H9 (cell line): ENCODE data around the gene LYSET. TPM values are rescaled to one million over a fixed set of nuclear protein-coding genes. Genes with fewer than 3 reads are reported as not detected.
A peak's percentile ranks its signal among the peaks of the same experiment; 100 is the strongest.

ENCODE experiments used
- DNase-seq: peaks from one replicate; pipeline ENCODE4 v3.0.0-alpha.2; 2017
- H2AFZ ChIP-seq: one replicate; pipeline ENCODE4 v1.6.1; 2013; ENCODE audit warnings: mild to moderate bottlenecking, low read length, control low read depth, moderate library complexity
- H2AK5ac ChIP-seq: 2 replicates; pipeline ENCODE4 v1.6.1; 2013; ENCODE audit warnings: low read length, control low read depth, mixed read lengths; ENCODE audit not compliant: insufficient read length
- H2BK120ac ChIP-seq: one replicate; pipeline ENCODE4 v1.6.1; 2013; ENCODE audit warnings: low read depth, mild to moderate bottlenecking, low read length, control low read depth, inconsistent platforms; ENCODE audit not compliant: poor library complexity, severe bottlenecking
- H2BK12ac ChIP-seq: 2 replicates; pipeline ENCODE4 v1.6.1; 2013; ENCODE audit warnings: low read length, control low read depth, mixed read lengths, low read depth; ENCODE audit not compliant: insufficient read length
- H2BK15ac ChIP-seq: 2 replicates; pipeline ENCODE4 v1.6.1; 2013; ENCODE audit warnings: low read depth, low read length, control low read depth
- H2BK20ac ChIP-seq: one replicate; pipeline ENCODE4 v1.6.1; 2013; ENCODE audit warnings: low read depth, mild to moderate bottlenecking, low read length, control low read depth, inconsistent platforms; ENCODE audit not compliant: poor library complexity, severe bottlenecking
- H2BK5ac ChIP-seq: 2 replicates; pipeline ENCODE4 v1.6.1; 2013; ENCODE audit warnings: low read length, control low read depth, mixed read lengths; ENCODE audit not compliant: insufficient read length
- H3K14ac ChIP-seq: 2 replicates; pipeline ENCODE4 v1.6.1; 2013; ENCODE audit warnings: low read length, control low read depth; ENCODE audit not compliant: insufficient read depth
- H3K18ac ChIP-seq: 2 replicates; pipeline ENCODE4 v1.6.1; 2013; ENCODE audit warnings: low read depth, mild to moderate bottlenecking, mixed read lengths, low read length, control low read depth; ENCODE audit not compliant: insufficient read length
- H3K23ac ChIP-seq: 2 replicates; pipeline ENCODE4 v1.6.1; 2013; ENCODE audit warnings: low read length, control low read depth, mixed read lengths, low read depth; ENCODE audit not compliant: insufficient read length
- H3K23me2 ChIP-seq: 2 replicates; pipeline ENCODE4 v1.6.1; 2013; ENCODE audit warnings: low read depth, mild to moderate bottlenecking, mixed read lengths, low read length, control low read depth; ENCODE audit not compliant: insufficient read length, poor library complexity, severe bottlenecking
- H3K27ac ChIP-seq: 2 replicates; pipeline ENCODE4 v1.5.1; 2013; ENCODE audit warnings: low read length, control low read depth, mixed read lengths, low read depth; ENCODE audit not compliant: insufficient read length
- H3K27me3 ChIP-seq: 2 replicates; pipeline ENCODE4 v1.6.1; 2013; ENCODE audit warnings: low read length, control low read depth, inconsistent platforms; ENCODE audit not compliant: insufficient read depth
- H3K4ac ChIP-seq: 2 replicates; pipeline ENCODE4 v1.6.1; 2013; ENCODE audit warnings: low read depth, mild to moderate bottlenecking, control low read depth, inconsistent platforms, low read length, moderate library complexity
- H3K4me1 ChIP-seq: 2 replicates; pipeline ENCODE4 v1.6.1; 2013; ENCODE audit warnings: low read length, control low read depth, inconsistent platforms; ENCODE audit not compliant: insufficient read depth
- H3K4me2 ChIP-seq: 2 replicates; pipeline ENCODE4 v1.6.1; 2013; ENCODE audit warnings: low read length, control low read depth, mixed read lengths; ENCODE audit not compliant: insufficient read length, insufficient read depth
- H3K56ac ChIP-seq: 2 replicates; pipeline ENCODE4 v1.6.1; 2013; ENCODE audit warnings: low read depth, mild to moderate bottlenecking, mixed read lengths, low read length, control low read depth; ENCODE audit not compliant: insufficient read length
- H3K79me1 ChIP-seq: 2 replicates; pipeline ENCODE4 v1.6.1; 2013; ENCODE audit warnings: low read depth, mild to moderate bottlenecking, moderate library complexity, low read length, control low read depth, inconsistent platforms; ENCODE audit not compliant: insufficient read depth, poor library complexity, severe bottlenecking
- H3K79me2 ChIP-seq: 2 replicates; pipeline ENCODE4 v1.6.1; 2013; ENCODE audit warnings: low read length, control low read depth, inconsistent platforms; ENCODE audit not compliant: insufficient read depth
- H3K9ac ChIP-seq: 2 replicates; pipeline ENCODE4 v1.6.1; 2013; ENCODE audit warnings: low read length, control low read depth, mixed read lengths; ENCODE audit not compliant: insufficient read length; ENCODE audit errors: extremely low read depth
- H3K9me3 ChIP-seq: one replicate; pipeline ENCODE4 v1.6.1; 2013; ENCODE audit warnings: low read depth, low read length, inconsistent platforms; ENCODE audit not compliant: control insufficient read depth
- H3T11ph ChIP-seq: one replicate; pipeline ENCODE4 v1.6.1; 2013; ENCODE audit warnings: mild to moderate bottlenecking, low read length, control low read depth, inconsistent platforms
- H4K20me1 ChIP-seq: one replicate; pipeline ENCODE4 v1.6.1; 2013; ENCODE audit not compliant: control insufficient read depth, insufficient read length, insufficient read depth
- H4K5ac ChIP-seq: 2 replicates; pipeline ENCODE4 v1.6.1; 2013; ENCODE audit warnings: low read depth, mild to moderate bottlenecking, mixed read lengths, low read length, control low read depth; ENCODE audit not compliant: insufficient read length
- H4K8ac ChIP-seq: replicated peaks from 2 replicates; pipeline ENCODE4 v1.6.1; 2013; ENCODE audit warnings: low read length, control low read depth, mixed read lengths, low read depth; ENCODE audit not compliant: insufficient read length
- H4K91ac ChIP-seq: 2 replicates; pipeline ENCODE4 v1.6.1; 2013; ENCODE audit warnings: low read depth, mild to moderate bottlenecking, moderate library complexity, mixed read lengths, low read length, control low read depth; ENCODE audit not compliant: insufficient read length
- H3K27ac Mint-ChIP-seq, 3 experiments: 2 replicates in 2 of 3; 3 replicates in 1 of 3; pipeline ENCODE4 v1.8.0; 2020 to 2021; ENCODE audit warnings: mixed read lengths in 3 of 3, mild to moderate bottlenecking in 1 of 3, moderate library complexity in 1 of 3
- H3K27me3 Mint-ChIP-seq: 2 replicates; pipeline ENCODE4 v1.8.0; 2021; ENCODE audit warnings: low read depth, mild to moderate bottlenecking, moderate library complexity, mixed read lengths
- H3K36me3 Mint-ChIP-seq, 3 experiments: 2 replicates in 2 of 3; 3 replicates in 1 of 3; pipeline ENCODE4 v1.8.0; 2020 to 2021; ENCODE audit warnings: low read depth in 3 of 3, mixed read lengths in 3 of 3; ENCODE audit not compliant: insufficient read depth in 1 of 3
- H3K4me1 Mint-ChIP-seq, 2 experiments: 2 replicates each; pipeline ENCODE4 v1.8.0; 2020; ENCODE audit warnings: mixed read lengths in 2 of 2
- H3K4me3 Mint-ChIP-seq, 2 experiments: 2 replicates in 1 of 2; 3 replicates in 1 of 2; pipeline ENCODE4 v1.8.0; 2020 to 2021; ENCODE audit warnings: mild to moderate bottlenecking in 2 of 2, mixed read lengths in 2 of 2, moderate library complexity in 1 of 2
- H3K9me3 Mint-ChIP-seq, 2 experiments: 2 replicates in 1 of 2; 3 replicates in 1 of 2; pipeline ENCODE4 v1.8.0; 2020; ENCODE audit warnings: mild to moderate bottlenecking in 2 of 2, mixed read lengths in 2 of 2, moderate library complexity in 1 of 2
- CTCF ChIP-seq: fragments of 200-600 bp; sonication (generic); conservative IDR thresholded peaks from 3 replicates; pipeline ENCODE4 v1.8.0; 2021; ENCODE audit warnings: antibody characterized with exemption, mild to moderate bottlenecking
- WGBS: extraction: QIAGEN DNeasy Blood & Tissue Kit; methylation state at CpG from one replicate; pipeline ENCODE4 v1.1.7; 2013; ENCODE audit warnings: missing lambda C conversion rate, low lambda C conversion rate, mixed read lengths; ENCODE audit not compliant: insufficient read length; ENCODE audit errors: extremely low coverage; 5-methylcytosine and 5-hydroxymethylcytosine counted together
- long read RNA-seq: library from polyadenylated mRNA; unstranded; transcript quantifications from one replicate; pipeline ENCODE4 v2.0.0, GENCODE V29; 2020
- total RNA-seq: library from RNA; stranded (reverse); gene quantifications from 2 replicates; pipeline ENCODE4 v1.2.1, GENCODE V29; 2021

LYSET gene
- total RNA-seq: 22.3 and 26.1 TPM in 2 replicates
- long read RNA-seq, transcript TMEM251-201 (2 exons, 909 nt): major isoform, 13 of 14 reads
- long read RNA-seq, partial matches to known transcripts: 0 of 14 reads
- long read RNA-seq, other reads (novel, unspliced or antisense): 0 of 14 reads

- TF ChIP-seq CTCF: peak; percentile 52
- Histone ChIP-seq H2BK12ac (no peak within 1 kb of the TSS), H3T11ph (no peak within 1 kb of the TSS), H3K56ac (no peak within 1 kb of the TSS), H3K79me2 (no peaks in the 10 kb centered on the region; the same call in 1 of the 2 replicates), H2AFZ (peak within 1 kb of the TSS; percentile 37), H3K4me2 (peak within 1 kb of the TSS; percentile 95), H3K14ac (peak within 1 kb of the TSS; percentile 93), H4K91ac (no peak within 1 kb of the TSS), H3K4me1 (no peaks in the 10 kb centered on the region), H3K9ac (peak within 1 kb of the TSS; percentile 87), H2BK5ac (peak within 1 kb of the TSS; percentile 58), H3K27ac (no peak within 1 kb of the TSS), H4K5ac (no peak within 1 kb of the TSS), H2BK20ac (no peak within 1 kb of the TSS), H3K4ac (no peak within 1 kb of the TSS), H3K79me1 (peaks cover 9% of the 10 kb centered on the region), H3K9me3 (no peaks in the 10 kb centered on the region), H3K27me3 (no peaks in the 10 kb centered on the region), H2BK120ac (no peak within 1 kb of the TSS), H4K20me1 (no peaks in the 10 kb centered on the region), H3K23me2 (peaks cover 3% of the 10 kb centered on the region), H4K8ac (no peak within 1 kb of the TSS), H2AK5ac (no peak within 1 kb of the TSS), H3K18ac (peak within 1 kb of the TSS; percentile 92), H3K23ac (no peak within 1 kb of the TSS), H2BK15ac (no peak within 1 kb of the TSS)
- no peaks in the 10 kb centered on the region for H3K27me3 Mint-ChIP-seq
- WGBS: no CpG with 5 or more reads among the region's 124 CpGs
- H3K9me3 Mint-ChIP-seq: no peaks in the 10 kb centered on the region
- peak within 1 kb of the TSS; percentile 93 to 95 for H3K4me3 Mint-ChIP-seq
- H3K4me1 Mint-ChIP-seq: peaks cover 11 to 18% of the 10 kb centered on the region in 2 experiments
- DNase-seq: peak; percentile 93
- H3K36me3 Mint-ChIP-seq: peaks cover 3 to 38% (median 34%) of the 10 kb centered on the region in 3 experiments; a peak in 6 of 7 replicates
- H3K27ac Mint-ChIP-seq: peak within 1 kb of the TSS; percentile 90 to 97 (median 93)
Observed at GRCh38 chr14:93184391-93185348, at the start of gene LYSET, which contains the start of gene MOAP1. TSS of gene LYSET (plus strand) at chr14:93185317. CDS start at chr14:93185406, 89 bp downstream. TSS of gene MOAP1 (minus strand) at chr14:93184897. CDS start at chr14:93184242, 655 bp downstream.
